Fibroblast of lung (primary cell): Measurements from ENCODE around the gene TTLL11.
A peak's percentile ranks its signal among the peaks of the same experiment; 100 is the strongest.

Experiments used
- CTCF ChIP-seq, 2 donors: IDR thresholded peaks in 1 of 2; conservative IDR thresholded peaks in 1 of 2; 1 replicate in 1 of 2; 2 replicates in 1 of 2; pipeline ENCODE4 v1.5.1; 2011 to 2012; ENCODE audit warnings: low read length in 2 of 2, control low read depth in 1 of 2, inconsistent platforms in 1 of 2, low read depth in 1 of 2, mild to moderate bottlenecking in 1 of 2
- EZH2 ChIP-seq: IDR thresholded peaks from 2 replicates; pipeline ENCODE4 v1.5.1; 2012; ENCODE audit warnings: low read length, control low read depth, mild to moderate bottlenecking; ENCODE audit errors: missing control alignments

DNA sequence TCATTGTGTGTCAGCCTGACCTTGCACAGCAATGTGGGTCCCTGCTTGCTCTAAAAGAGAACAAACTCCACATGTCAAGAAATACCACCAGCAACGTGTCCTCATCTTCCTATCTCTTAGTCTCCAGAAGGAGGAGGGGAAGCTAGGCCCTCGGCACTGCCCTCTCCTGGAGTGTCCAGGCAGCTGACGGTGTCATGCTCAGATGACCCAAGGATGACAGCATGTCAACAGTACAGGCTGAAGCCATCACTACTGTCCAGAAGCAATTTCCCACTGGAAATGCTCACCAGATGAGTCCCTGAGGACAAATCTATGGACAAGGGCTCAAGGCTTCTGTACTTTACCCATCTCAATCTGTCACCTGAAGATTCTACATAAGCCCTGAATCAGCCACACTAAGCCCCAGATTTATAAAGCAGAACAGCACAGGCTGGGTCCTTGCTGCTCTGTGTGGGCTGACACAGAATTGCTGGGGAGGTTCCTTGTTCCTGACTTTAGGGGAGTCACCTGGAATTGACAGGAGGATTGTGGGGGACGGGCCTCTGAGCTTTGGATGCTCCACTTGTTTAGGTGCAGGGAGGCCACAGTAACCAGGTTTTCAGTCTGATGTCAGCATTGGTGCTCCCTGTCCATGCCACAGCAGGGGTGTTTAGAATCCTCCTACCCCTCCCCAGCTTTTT, 231.5 kb downstream of the TTLL11 start:
- TF ChIP-seq CTCF (conservative IDR thresholded peaks at IDR 0.05 in 1 of 2, IDR thresholded peaks at IDR 0.05 in 1 of 2; ENCODE audit: low read depth in 1 of 2, low read length in 2 of 2) (peak; percentile 26 to 43), EZH2 (no peak)
